Calu3 (cell line): ENCODE measurements around the gene LRRC38. TPM values are rescaled to one million over a fixed set of nuclear protein-coding genes. Genes with fewer than 3 reads are reported as not detected.

ENCODE experiments used
- BruUV-seq: library from RNA; stranded (reverse); fragments of 400-500 nt; replicated peaks from 2 replicates; lab custom pipeline; 2021; lab: Mats Ljungman, UMichigan
- CTCF ChIA-PET: fragments of 300-600 bp; sonication (Branson Sonifier 250); formaldehyde crosslinking; loops from one replicate; lab custom pipeline; 2022; ENCODE audit warnings: antibody characterized with exemption; lab: Charles Lee
- DNase-seq: peaks from one replicate; pipeline ENCODE4 v3.0.0; 2022
- H3K27ac Mint-ChIP-seq: one replicate; pipeline ENCODE4 v1.8.0; 2022; ENCODE audit warnings: mixed read lengths; ENCODE audit not compliant: unreplicated experiment
- H3K27me3 Mint-ChIP-seq: one replicate; pipeline ENCODE4 v1.8.0; 2022; ENCODE audit warnings: mixed read lengths; ENCODE audit not compliant: unreplicated experiment
- H3K36me3 Mint-ChIP-seq: one replicate; pipeline ENCODE4 v1.8.0; 2022; ENCODE audit warnings: mild to moderate bottlenecking, moderate library complexity, mixed read lengths; ENCODE audit not compliant: insufficient read depth, unreplicated experiment
- H3K4me1 Mint-ChIP-seq: one replicate; pipeline ENCODE4 v1.8.0; 2022; ENCODE audit warnings: mild to moderate bottlenecking, low read depth, mixed read lengths; ENCODE audit not compliant: unreplicated experiment
- H3K4me3 Mint-ChIP-seq: one replicate; pipeline ENCODE4 v1.8.0; 2022; ENCODE audit warnings: mild to moderate bottlenecking, low read depth, moderate library complexity, mixed read lengths; ENCODE audit not compliant: unreplicated experiment
- H3K9me3 Mint-ChIP-seq: one replicate; pipeline ENCODE4 v1.8.0; 2022; ENCODE audit warnings: low read depth, mixed read lengths; ENCODE audit not compliant: unreplicated experiment
- intact Hi-C: fragments of 100-400 bp; cut with micrococcal nuclease; formaldehyde crosslinking; loops from one replicate; pipeline ENCODE4 v1.10.0; 2022; ENCODE audit not compliant: unreplicated experiment
- total RNA-seq: library from RNA; stranded (reverse); gene quantifications from 2 replicates; pipeline ENCODE4 v1.2.3, GENCODE V29; 2022
- TF ChIP-seq, protein P1 (sequence below): fragments of 200-600 bp; IDR thresholded peaks from one replicate; pipeline ENCODE4 v1.8.0; 2022; ENCODE audit warnings: antibody characterized with exemption; ENCODE audit not compliant: unreplicated experiment

Gene LRRC38
- total RNA-seq, 1 experiment from 2014 or later = not detected

DNA sequence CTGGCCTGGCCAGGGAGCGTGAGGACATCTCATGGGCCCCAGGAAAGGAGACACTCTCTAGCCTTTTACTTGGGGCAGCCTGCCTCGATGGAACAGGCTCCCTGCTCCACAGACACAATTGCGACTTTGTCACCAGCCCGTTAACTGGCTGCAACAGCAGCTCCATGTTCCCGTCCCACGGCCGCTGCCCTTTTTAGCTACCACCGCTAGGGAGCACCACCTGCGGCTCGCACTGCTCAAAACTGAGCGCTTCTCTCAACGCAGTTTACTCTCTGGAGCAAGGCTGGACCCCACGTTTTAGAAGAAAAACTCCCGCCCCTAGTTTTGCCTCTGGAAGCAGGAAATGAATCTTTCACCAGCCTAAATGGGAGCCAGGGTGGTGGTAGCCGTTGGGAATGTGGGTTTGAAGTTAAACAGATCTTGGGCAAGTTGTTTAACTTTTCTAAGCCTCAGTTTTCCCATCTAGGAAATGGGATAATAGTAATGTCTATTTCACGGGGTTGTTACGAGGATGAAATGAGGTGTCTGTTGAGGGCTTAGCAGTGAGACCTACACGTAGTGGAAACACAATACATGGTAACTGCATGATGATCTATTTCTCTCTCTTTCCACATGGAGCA lies 3.5 kb upstream of the LRRC38 start:
- Mint-ChIP-seq H3K27me3 (no peaks in the 10 kb centered on the region), H3K4me3 (no peak overlapping the region), H3K27ac (no peak overlapping the region), H3K9me3 (peaks cover 7% of the 10 kb centered on the region), H3K36me3 (no peaks in the 10 kb centered on the region), H3K4me1 (no peaks in the 10 kb centered on the region)
- DNase-seq = no peak
- TF ChIP-seq, protein P1, sequence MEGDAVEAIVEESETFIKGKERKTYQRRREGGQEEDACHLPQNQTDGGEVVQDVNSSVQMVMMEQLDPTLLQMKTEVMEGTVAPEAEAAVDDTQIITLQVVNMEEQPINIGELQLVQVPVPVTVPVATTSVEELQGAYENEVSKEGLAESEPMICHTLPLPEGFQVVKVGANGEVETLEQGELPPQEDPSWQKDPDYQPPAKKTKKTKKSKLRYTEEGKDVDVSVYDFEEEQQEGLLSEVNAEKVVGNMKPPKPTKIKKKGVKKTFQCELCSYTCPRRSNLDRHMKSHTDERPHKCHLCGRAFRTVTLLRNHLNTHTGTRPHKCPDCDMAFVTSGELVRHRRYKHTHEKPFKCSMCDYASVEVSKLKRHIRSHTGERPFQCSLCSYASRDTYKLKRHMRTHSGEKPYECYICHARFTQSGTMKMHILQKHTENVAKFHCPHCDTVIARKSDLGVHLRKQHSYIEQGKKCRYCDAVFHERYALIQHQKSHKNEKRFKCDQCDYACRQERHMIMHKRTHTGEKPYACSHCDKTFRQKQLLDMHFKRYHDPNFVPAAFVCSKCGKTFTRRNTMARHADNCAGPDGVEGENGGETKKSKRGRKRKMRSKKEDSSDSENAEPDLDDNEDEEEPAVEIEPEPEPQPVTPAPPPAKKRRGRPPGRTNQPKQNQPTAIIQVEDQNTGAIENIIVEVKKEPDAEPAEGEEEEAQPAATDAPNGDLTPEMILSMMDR = no peak
- BruUV-seq = no TSS peak
- CTCF ChIA-PET = no interaction called here
- intact Hi-C loops = no loop called here

GRCh38 chr1:13516606-13517005 lies 2.8 kb upstream of the LRRC38 start:
- H3K27me3 Mint-ChIP-seq = no peaks in the 10 kb centered on the region
- H3K36me3 Mint-ChIP-seq = no peaks in the 10 kb centered on the region
- no peaks in the 10 kb centered on the region for H3K4me1 Mint-ChIP-seq
- no peak for DNase-seq
- H3K27ac Mint-ChIP-seq = no peak overlapping the region
- CTCF ChIA-PET = interaction anchor here (0.7 kb wide), 1 partner anchor 104 kb away, joined by 3 read pairs; no protein-coding TSS in a partner anchor
- TF ChIP-seq, protein P1 = no peak
- H3K9me3 Mint-ChIP-seq = peaks cover 6% of the 10 kb centered on the region
- no TSS peak for BruUV-seq
- intact Hi-C loops = no loop called here
- H3K4me3 Mint-ChIP-seq = no peak overlapping the region

- no peak overlapping the region for H3K27ac Mint-ChIP-seq
- no TSS peak for BruUV-seq
- no peaks in the 10 kb centered on the region for H3K36me3 Mint-ChIP-seq
- no peak overlapping the region for H3K4me3 Mint-ChIP-seq
- peaks cover 4% of the 10 kb centered on the region for H3K9me3 Mint-ChIP-seq
- H3K4me1 Mint-ChIP-seq = no peaks in the 10 kb centered on the region
- CTCF ChIA-PET = no interaction called here
- no peak for DNase-seq
- TF ChIP-seq, protein P1 = no peak
- H3K27me3 Mint-ChIP-seq = no peaks in the 10 kb centered on the region
- intact Hi-C loops = no loop called here
These were observed 1.0 kb upstream of the LRRC38 start for GRCh38 chr1:13514821-13515220.

GRCh38 chr1:13513063-13513894 lies 524 bp downstream of the LRRC38 start:
- Mint-ChIP-seq H3K27me3 (no peaks in the 10 kb centered on the region), H3K4me1 (no peaks in the 10 kb centered on the region), H3K36me3 (no peaks in the 10 kb centered on the region), H3K4me3 (no peak overlapping the region), H3K27ac (no peak overlapping the region), H3K9me3 (no peaks in the 10 kb centered on the region)
- BruUV-seq = no TSS peak
- DNase-seq = no peak
- intact Hi-C loops = no loop called here
- TF ChIP-seq, protein P1 = no peak
- CTCF ChIA-PET = no interaction called here
